Brain microvascular endothelial cell (primary cell): Measurements from ENCODE around the gene BCAN.
A peak's percentile ranks its signal among the peaks of the same experiment; 100 is the strongest.

Source experiments
- DNase-seq: peaks from one replicate; pipeline ENCODE4 v3.0.0-alpha.2; 2020
- H3K27ac ChIP-seq: fragments of 250-450 bp; sonication (Bioruptor Pico); 2 replicates; pipeline ENCODE4 v1.5.1; 2020; ENCODE audit warnings: mild to moderate bottlenecking, moderate library complexity
- H3K27me3 ChIP-seq: fragments of 250-450 bp; sonication (Bioruptor Pico); replicated peaks from 2 replicates; pipeline ENCODE4 v1.5.1; 2020; ENCODE audit warnings: mild to moderate bottlenecking
- H3K36me3 ChIP-seq: fragments of 250-450 bp; sonication (Bioruptor Pico); replicated peaks from 2 replicates; pipeline ENCODE4 v1.5.1; 2020; ENCODE audit warnings: mild to moderate bottlenecking
- H3K4me3 ChIP-seq: 2 replicates; pipeline ENCODE4 v1.5.1; 2011; ENCODE audit warnings: low read depth, mild to moderate bottlenecking, control low read depth, low read length, moderate library complexity
- CTCF ChIP-seq: IDR thresholded peaks from 2 replicates; pipeline ENCODE4 v1.5.1; 2011; ENCODE audit warnings: low read depth, mild to moderate bottlenecking, moderate library complexity, low read length, control low read depth, inconsistent platforms; ENCODE audit errors: missing control alignments
- in situ Hi-C: cut with HindIII; loops from 2 replicates; pipeline ENCODE4 v1.10.0; 2017; ENCODE audit warnings: low sequenced_read_pairs, low pct_ligation_motif_present

BCAN gene

DNA sequence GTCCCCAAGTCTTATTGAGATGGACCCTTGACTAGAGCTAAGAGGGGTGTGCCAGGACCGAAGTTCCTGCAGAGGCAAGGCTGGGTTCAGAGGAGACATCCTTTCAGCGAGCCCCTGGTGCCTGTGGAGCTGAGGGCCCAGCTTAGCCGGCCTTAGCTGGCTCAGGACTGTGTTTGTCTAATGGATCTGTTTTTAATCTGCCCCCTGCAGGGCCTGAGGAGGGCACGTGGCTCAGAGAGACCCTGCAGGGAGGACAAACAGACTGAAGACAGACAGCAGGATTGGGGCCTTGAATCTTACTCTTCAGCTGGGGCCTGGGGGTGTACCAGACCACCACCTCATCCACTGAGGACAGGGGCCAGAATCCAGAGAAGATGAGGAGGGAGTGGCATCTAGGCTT is 61.8 kb downstream of the BCAN start:
- DNase-seq = no peak
- Histone ChIP-seq H3K4me3 (no peak overlapping the region), H3K27me3 (no peaks in the 10 kb centered on the region), H3K36me3 (no peaks in the 10 kb centered on the region), H3K27ac (no peak overlapping the region)
- TF ChIP-seq CTCF = no peak
- in situ Hi-C loops = no loop called here

- in situ Hi-C loops = no loop called here
- Histone ChIP-seq H3K4me3 (no peak overlapping the region), H3K27me3 (no peaks in the 10 kb centered on the region), H3K27ac (no peak overlapping the region), H3K36me3 (no peaks in the 10 kb centered on the region)
- no peak for DNase-seq
- no peak for TF ChIP-seq CTCF
Measured at GRCh38 chr1:156704166-156704711, 62.3 kb downstream of the BCAN start.

DNA sequence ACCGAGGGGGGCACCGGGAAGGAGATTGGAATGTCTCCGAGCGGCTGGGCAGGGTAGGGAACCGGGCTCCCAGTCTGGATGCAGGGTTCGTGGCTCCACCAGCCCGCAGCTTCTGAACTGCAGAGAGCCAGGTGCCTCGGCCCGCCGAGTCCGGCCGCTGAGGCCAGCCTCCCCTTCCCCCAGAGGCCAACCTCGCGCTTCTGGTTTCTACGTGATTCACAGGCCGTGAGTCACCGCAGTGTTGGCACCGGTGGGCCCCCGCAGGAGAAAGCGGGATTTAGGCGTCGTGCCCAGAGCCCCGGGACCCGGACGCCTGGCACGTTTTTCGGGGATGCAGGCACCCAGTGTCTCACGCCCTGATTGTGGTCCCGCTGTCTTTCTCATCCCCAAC is 63.0 kb downstream of the BCAN start:
- H3K27me3 ChIP-seq = no peaks in the 10 kb centered on the region
- no peak overlapping the region for H3K27ac ChIP-seq

DNA sequence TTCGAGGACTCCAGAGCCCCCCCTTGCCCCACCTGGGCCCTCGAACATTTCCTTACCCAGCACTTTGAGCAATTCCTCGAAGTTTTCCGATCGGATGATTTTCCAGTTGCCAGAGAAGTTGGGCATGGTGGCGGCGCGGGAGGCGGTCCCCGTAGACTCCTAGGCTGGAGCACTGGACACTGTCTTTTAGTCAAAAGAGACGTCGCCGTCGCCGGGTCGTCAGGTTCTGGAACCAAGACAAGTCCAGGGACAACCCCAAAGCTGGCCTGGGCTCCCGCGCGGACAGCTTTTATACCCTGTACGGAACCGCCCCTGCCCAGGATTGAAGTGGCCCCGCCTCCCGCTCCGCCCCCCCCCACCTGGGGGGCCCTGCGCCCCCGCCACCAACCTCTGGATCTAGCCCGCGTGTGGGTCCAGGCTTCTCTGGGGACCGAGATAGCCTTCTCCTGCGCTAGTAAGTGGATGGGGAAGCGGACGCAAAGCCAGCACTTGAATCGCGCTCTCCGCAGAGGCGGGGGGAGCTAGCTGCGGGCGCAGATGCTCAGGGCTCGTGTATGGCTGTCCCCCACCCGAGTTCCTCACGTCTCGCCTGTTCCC is 63.5 kb downstream of the BCAN start, which contains the start of gene CRABP2:
CRABP2 (minus strand) TSS at position 263 of the 597 bp plus-strand sequence; CDS start at position 126, 137 bp downstream.
- Histone ChIP-seq H3K4me3 (peak within 1 kb of the TSS; percentile 40), H3K36me3 (no peaks in the 10 kb centered on the region), H3K27ac (no peak within 1 kb of the TSS), H3K27me3 (no peaks in the 10 kb centered on the region)
- in situ Hi-C loops = no loop called here
- TF ChIP-seq CTCF = no peak
- DNase-seq = no peak

More for the DNA sequence above, 63.0 kb downstream of the BCAN start:
- peak; percentile 40 for DNase-seq
- Histone ChIP-seq H3K36me3 (no peaks in the 10 kb centered on the region), H3K4me3 (peak overlapping the region; percentile 40)
- no peak for TF ChIP-seq CTCF
- in situ Hi-C loops = no loop called here

DNA sequence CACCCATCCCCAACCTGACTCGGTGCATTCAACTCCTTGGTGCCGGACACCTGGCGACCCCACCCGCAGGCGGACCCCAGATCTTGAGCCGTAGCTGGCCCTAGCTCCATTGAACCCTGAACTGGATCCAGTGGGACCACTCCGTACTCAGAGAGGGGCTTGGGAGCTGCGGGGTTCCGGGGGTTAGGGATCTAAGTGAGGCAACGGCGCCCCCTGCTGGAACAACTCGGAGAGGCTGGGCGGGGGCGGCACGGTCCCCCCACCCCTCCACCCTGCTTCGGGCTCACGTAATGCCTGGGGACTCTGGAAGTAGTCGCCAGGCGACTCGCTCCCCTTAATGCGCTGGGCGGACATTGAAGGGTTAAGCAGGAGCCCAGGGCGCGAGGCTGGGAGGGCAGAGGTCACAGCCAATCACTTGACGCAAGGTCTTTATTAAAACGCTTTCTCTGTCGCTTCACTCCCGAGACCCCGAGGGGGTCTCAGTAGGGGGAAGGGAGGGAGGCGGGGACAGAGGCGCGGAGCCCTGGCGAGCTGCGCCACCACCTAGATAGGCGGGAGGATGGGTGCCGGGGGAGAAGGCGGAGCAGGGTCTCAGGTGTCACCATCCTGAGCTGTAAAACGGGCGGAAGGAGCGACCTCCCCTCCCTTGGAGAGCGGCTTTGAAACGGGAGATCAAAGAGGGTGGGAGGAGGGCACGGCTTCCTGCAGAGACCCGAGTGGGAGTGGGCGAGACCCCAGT is 64.2 kb downstream of the BCAN start:
- no peak for DNase-seq
- in situ Hi-C loops = no loop called here
- Histone ChIP-seq H3K27me3 (no peaks in the 10 kb centered on the region), H3K27ac (no peak overlapping the region), H3K36me3 (no peaks in the 10 kb centered on the region), H3K4me3 (peak overlapping the region; percentile 40)
- TF ChIP-seq CTCF = peak; percentile 79
